Tongue (tissue), 3 donors: ENCODE results near the gene SCD5. TPM values are rescaled to one million over a fixed set of nuclear protein-coding genes. Genes with fewer than 3 reads are reported as not detected.

ENCODE experiments used
- DNase-seq: peaks from one replicate; pipeline ENCODE4 v3.0.0-alpha.2; 2015
- small RNA-seq: library from RNA; depleted of rRNA; stranded (forward); fragments of <200 nt; gene quantifications from one replicate; pipeline ENCODE3, GENCODE V24; 2014; ENCODE audit warnings: low replicate concordance
- total RNA-seq: library from RNA; depleted of rRNA; stranded (reverse); fragments of >200 nt; gene quantifications from one replicate; pipeline ENCODE4 v1.2.3, GENCODE V29; 2014

Gene SCD5
- total RNA-seq, 1 donor from 2014 or later: 15.1 TPM

DNA sequence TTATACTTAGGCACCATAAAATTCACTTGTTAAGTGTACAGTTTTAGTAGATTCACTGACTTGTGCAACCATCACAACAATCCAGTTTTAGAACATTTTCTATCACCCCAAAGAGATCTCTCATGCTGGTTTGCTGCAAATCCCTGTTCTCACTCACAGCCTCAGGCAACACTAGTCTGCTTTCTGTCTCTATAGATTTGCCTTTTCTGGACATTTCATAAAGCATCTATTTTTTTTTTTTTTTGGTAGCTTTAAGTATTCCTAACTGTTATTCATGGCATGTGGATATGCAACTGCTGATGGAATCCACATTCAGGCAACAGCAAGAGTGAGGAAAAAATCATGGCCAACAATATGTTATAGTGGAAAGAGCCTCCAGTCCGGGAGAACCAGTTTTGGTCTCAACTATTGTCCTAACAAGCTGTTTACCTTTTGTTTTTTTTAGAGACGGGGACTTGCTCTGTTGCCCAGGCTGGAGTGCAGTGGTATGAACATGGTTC lies 209.8 kb downstream of the SCD5 start:
- DNase-seq: no peak

GRCh38 chr4:82587826-82588540 lies 210.6 kb downstream of the SCD5 start:
- no peak for DNase-seq

GRCh38 chr4:82585690-82586435 lies 212.7 kb downstream of the SCD5 start:
- DNase-seq: peak; percentile 12

GRCh38 chr4:82584931-82585330 lies 213.7 kb downstream of the SCD5 start:
- no peak for DNase-seq

DNA sequence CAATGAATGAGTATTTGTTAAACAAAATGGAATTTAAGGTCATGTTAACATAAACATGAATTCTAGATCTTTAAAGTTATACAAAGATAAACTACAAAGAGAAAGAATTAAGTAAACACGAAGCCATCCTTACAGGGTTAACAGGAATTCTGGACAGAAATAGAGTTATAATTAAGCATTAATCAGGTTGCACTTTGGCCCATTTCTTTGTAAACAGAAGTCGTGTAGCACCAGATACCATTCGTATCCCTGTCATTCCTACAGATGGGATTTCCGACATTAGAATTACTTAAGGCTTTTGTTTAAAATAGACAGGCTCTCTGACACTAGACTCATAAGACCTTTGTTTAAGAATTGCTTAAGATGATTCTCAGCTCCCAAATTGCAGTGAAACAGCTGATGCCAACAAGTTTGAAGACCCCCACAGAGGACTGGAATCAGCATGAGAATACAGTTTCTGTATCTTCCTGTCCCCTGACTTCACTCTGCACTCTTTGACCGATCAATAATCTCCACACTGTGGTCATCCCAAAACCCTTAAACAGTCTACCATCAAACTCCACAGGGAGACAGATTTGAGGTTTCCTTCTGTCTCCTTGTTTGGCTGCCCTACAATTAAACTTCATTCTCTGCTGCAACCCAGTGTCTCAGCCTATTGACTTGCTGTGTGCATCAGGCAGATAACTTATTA lies 214.6 kb downstream of the SCD5 start:
- DNase-seq: no peak

- DNase-seq: no peak
Measured at GRCh38 chr4:82579932-82580331, 218.7 kb downstream of the SCD5 start.

Small RNA genes within 50 kb of the gene (small RNA-seq; reads per million reads assigned to genes)
- gene MIR575: not detected

Other genes starting within 250 kb of the SCD5 start
- 6.4 TPM for gene TMEM150C, start 236.8 kb downstream of the SCD5 start, total RNA-seq
- gene SEC31A, start 92.4 kb upstream of the SCD5 start, total RNA-seq: 276 TPM
- 18.9 TPM for gene THAP9, start 101.9 kb upstream of the SCD5 start, total RNA-seq
- 20.1 TPM for gene LIN54, start 212.0 kb upstream of the SCD5 start, total RNA-seq
- 94.3 TPM for gene COPS4, start 236.4 kb upstream of the SCD5 start, total RNA-seq